Activated naive CD4-positive, alpha-beta T cell treated with Interleukin-2 at 50 U/mL for 16 hours (primary cell): Measurements from ENCODE around the gene POU2AF1.
"Not testable (repeated sequence)": the region's sequence is repeated elsewhere in the genome, so short reads cannot be mapped to it uniquely, and the experiment has no call there.

Source experiments
- DNase-seq: peaks from one replicate; pipeline ENCODE4 v3.0.0-alpha.2; 2020

POU2AF1 gene

GRCh38 chr11:111339758-111340388 lies 39.2 kb downstream of the POU2AF1 start:
- DNase-seq = no peak

- DNase-seq = no peak
These were observed 42.4 kb downstream of the POU2AF1 start for GRCh38 chr11:111336582-111337256.

- DNase-seq = no peak
These were observed 43.0 kb downstream of the POU2AF1 start for GRCh38 chr11:111336062-111336461.

GRCh38 chr11:111335549-111335948 lies 43.5 kb downstream of the POU2AF1 start:
- DNase-seq = no peak

GRCh38 chr11:111334532-111335502 lies 44.3 kb downstream of the POU2AF1 start:
- no peak for DNase-seq

- no peak for DNase-seq
These were observed 47.2 kb downstream of the POU2AF1 start for GRCh38 chr11:111331711-111332479.

- no peak for DNase-seq
These were observed 48.7 kb downstream of the POU2AF1 start for GRCh38 chr11:111330234-111330893.

- no peak for DNase-seq
These were observed 49.5 kb downstream of the POU2AF1 start for GRCh38 chr11:111329306-111330204.

- no peak for DNase-seq
These were observed 51.0 kb downstream of the POU2AF1 start for GRCh38 chr11:111327908-111328624.

- no peak for DNase-seq
These were observed 52.3 kb downstream of the POU2AF1 start for GRCh38 chr11:111326824-111327223.

- DNase-seq = no peak
These were observed 53.8 kb downstream of the POU2AF1 start for GRCh38 chr11:111325259-111325658.

GRCh38 chr11:111324277-111324720 lies 54.8 kb downstream of the POU2AF1 start:
- DNase-seq = no peak

- DNase-seq = no peak
These were observed 56.5 kb downstream of the POU2AF1 start for GRCh38 chr11:111322534-111322933.

GRCh38 chr11:111320728-111321568 lies 58.1 kb downstream of the POU2AF1 start:
- DNase-seq = no peak

GRCh38 chr11:111320199-111320598 lies 58.9 kb downstream of the POU2AF1 start:
- not testable (repeated sequence) for DNase-seq

GRCh38 chr11:111319296-111319695 lies 59.8 kb downstream of the POU2AF1 start:
- DNase-seq = no peak

- no peak for DNase-seq
These were observed 67.0 kb downstream of the POU2AF1 start for GRCh38 chr11:111312076-111312475.

- DNase-seq = no peak
These were observed 68.4 kb downstream of the POU2AF1 start for GRCh38 chr11:111310723-111311122.

- DNase-seq = no peak
These were observed 69.0 kb downstream of the POU2AF1 start for GRCh38 chr11:111310088-111310487.
